DND-41 (cell line): ENCODE results near the gene UFD1.

Experiments used
- ATAC-seq: fragments of 200-7000 bp; cut with Tn5 transposase; 3 replicates; pipeline ENCODE4 v1.9.1; 2021; ENCODE audit warnings: low read depth; ENCODE audit not compliant: insufficient read depth
- DNase-seq: peaks from one replicate; pipeline ENCODE4 v3.0.0-alpha.2; 2020
- H2AFZ ChIP-seq: 2 replicates; pipeline ENCODE4 v1.6.0; 2012; ENCODE audit warnings: low read depth, low read length
- H3K27ac ChIP-seq: 2 replicates; pipeline ENCODE4 v1.5.1; 2012; ENCODE audit warnings: low read length, inconsistent platforms
- H3K27me3 ChIP-seq: fragments of 200-600 bp; sonication (generic); 2 replicates; pipeline ENCODE4 v1.6.0; 2012; ENCODE audit warnings: low read length, mild to moderate bottlenecking, inconsistent platforms; ENCODE audit not compliant: insufficient read depth, poor library complexity
- H3K36me3 ChIP-seq: 2 replicates; pipeline ENCODE4 v1.5.1; 2012; ENCODE audit warnings: low read length, inconsistent platforms; ENCODE audit not compliant: insufficient read depth
- H3K4me1 ChIP-seq: 2 replicates; pipeline ENCODE4 v1.5.1; 2012; ENCODE audit warnings: mild to moderate bottlenecking, low read length; ENCODE audit not compliant: insufficient read depth
- H3K4me2 ChIP-seq: 2 replicates; pipeline ENCODE4 v1.6.0; 2012; ENCODE audit warnings: mild to moderate bottlenecking, moderate library complexity, low read length, inconsistent platforms; ENCODE audit not compliant: insufficient read depth
- H3K4me3 ChIP-seq, 2 experiments: fragments of 200-600 bp in 1 of 2; shearing (Covaris generic) in 1 of 2; 2 replicates each; pipeline ENCODE4 v1.5.1; 2012 to 2016; ENCODE audit warnings: inconsistent platforms in 2 of 2, low read length in 2 of 2, mild to moderate bottlenecking in 2 of 2, low read depth in 1 of 2, moderate library complexity in 1 of 2
- H3K79me2 ChIP-seq: 2 replicates; pipeline ENCODE4 v1.6.0; 2012; ENCODE audit warnings: low read length, inconsistent platforms; ENCODE audit not compliant: insufficient read depth
- H3K9ac ChIP-seq: 2 replicates; pipeline ENCODE4 v1.6.0; 2012; ENCODE audit warnings: low read depth, mild to moderate bottlenecking, inconsistent platforms, low read length, moderate library complexity
- H3K9me3 ChIP-seq: 2 replicates; pipeline ENCODE4 v1.5.1; 2012; ENCODE audit warnings: low read length, moderate library complexity, mild to moderate bottlenecking, inconsistent platforms; ENCODE audit not compliant: insufficient read depth, severe bottlenecking
- H4K20me1 ChIP-seq: 2 replicates; pipeline ENCODE4 v1.6.0; 2012; ENCODE audit warnings: low read length; ENCODE audit not compliant: insufficient read depth
- CTCF ChIP-seq: IDR thresholded peaks from 2 replicates; pipeline ENCODE4 v1.5.1; 2012; ENCODE audit warnings: borderline replicate concordance, low read length, moderate library complexity, mild to moderate bottlenecking; ENCODE audit not compliant: poor library complexity, severe bottlenecking; ENCODE audit errors: extremely low read depth
- EZH2 ChIP-seq: IDR thresholded peaks from 3 replicates; pipeline ENCODE4 v1.6.1; 2012; ENCODE audit warnings: borderline replicate concordance, low read depth, mild to moderate bottlenecking, moderate library complexity, low read length, inconsistent platforms; ENCODE audit not compliant: severe bottlenecking

UFD1 gene

GRCh38 chr22:19506212-19506611 lies 27.2 kb upstream of the UFD1 start:
- Histone ChIP-seq H3K9ac (no peak overlapping the region), H3K4me1 (peaks cover 7% of the 10 kb centered on the region; the same call in 1 of the 2 replicates), H3K9me3 (no peaks in the 10 kb centered on the region), H3K27ac (no peak overlapping the region), H3K4me2 (no peak overlapping the region), H3K36me3 (peaks cover 96% of the 10 kb centered on the region), H3K79me2 (no peaks in the 10 kb centered on the region), H3K27me3 (no peaks in the 10 kb centered on the region), H4K20me1 (peaks cover 11% of the 10 kb centered on the region; the same call in 1 of the 2 replicates), H2AFZ (no peak overlapping the region), H3K4me3 (no peak overlapping the region)
- TF ChIP-seq CTCF (no peak), EZH2 (no peak)
- DNase-seq: no peak
- ATAC-seq: no peak

- Histone ChIP-seq H2AFZ (no peak overlapping the region), H3K4me3 (no peak overlapping the region), H3K4me1 (peaks cover 7% of the 10 kb centered on the region; the same call in 1 of the 2 replicates), H3K27ac (peak overlapping the region; percentile 41; the same call in 1 of the 2 replicates), H3K27me3 (no peaks in the 10 kb centered on the region), H3K36me3 (peaks cover 96% of the 10 kb centered on the region), H3K9ac (no peak overlapping the region), H3K4me2 (no peak overlapping the region), H4K20me1 (peaks cover 11% of the 10 kb centered on the region; the same call in 1 of the 2 replicates), H3K79me2 (no peaks in the 10 kb centered on the region), H3K9me3 (no peaks in the 10 kb centered on the region)
- ATAC-seq (peak; percentile 25; the same call in 2 of the 3 replicates), DNase-seq (no peak)
- no peak for TF ChIP-seq CTCF
- TF ChIP-seq EZH2: no peak
Observed at GRCh38 chr22:19505735-19506126, 26.7 kb upstream of the UFD1 start.

- Histone ChIP-seq H3K79me2 (no peaks in the 10 kb centered on the region), H4K20me1 (peaks cover 11% of the 10 kb centered on the region; the same call in 1 of the 2 replicates), H2AFZ (no peak overlapping the region), H3K9ac (no peak overlapping the region), H3K4me1 (peaks cover 7% of the 10 kb centered on the region; the same call in 1 of the 2 replicates), H3K4me3 (no peak overlapping the region), H3K27me3 (no peaks in the 10 kb centered on the region), H3K27ac (peak overlapping the region; percentile 58; the same call in 1 of the 2 replicates), H3K4me2 (no peak overlapping the region), H3K9me3 (no peaks in the 10 kb centered on the region), H3K36me3 (peaks cover 96% of the 10 kb centered on the region)
- TF ChIP-seq EZH2: no peak
- TF ChIP-seq CTCF: no peak
- DNase-seq: peak; percentile 57
- peak; percentile 79 for ATAC-seq
Observed at GRCh38 chr22:19504900-19505734, 26.1 kb upstream of the UFD1 start.
